ENCODE data around the gene SFXN2.
A peak's percentile ranks its signal among the peaks of the same experiment; 100 is the strongest.

Gene SFXN2

GRCh38 chr10:102752266-102752930, 38.0 kb downstream of the SFXN2 start:
- peaks cover 27% of the 10 kb centered on the region for H3K79me2 ChIP-seq (ENCODE audit: insufficient read depth, low read length)
- H2AFZ ChIP-seq (ENCODE audit: low read length) = no peak overlapping the region
- TF ChIP-seq CTCF (conservative IDR thresholded peaks at IDR 0.05; ENCODE audit: low read length) (no peak), EZH2phosphoT487 (IDR thresholded peaks at IDR 0.05; ENCODE audit: borderline replicate concordance) (no peak)
- H3K27me3 ChIP-seq (ENCODE audit: insufficient read depth, low read length, poor library complexity, severe bottlenecking) = no peaks in the 10 kb centered on the region
- no peaks in the 10 kb centered on the region for H3K9me2 ChIP-seq (replicated peaks; ENCODE audit: low read depth, low read length)
- H3F3A ChIP-seq (ENCODE audit: low read depth) = no peaks in the 10 kb centered on the region
- no peak overlapping the region for H3K4me3 ChIP-seq (ENCODE audit: low read length, poor library complexity, severe bottlenecking)
- H3K9ac ChIP-seq (ENCODE audit: low read depth, low read length, poor library complexity, severe bottlenecking) = no peak overlapping the region
- H3K9me3 ChIP-seq (ENCODE audit: insufficient read depth, low read depth, low read length) = no peaks in the 10 kb centered on the region
- no peak overlapping the region for H3K4me2 ChIP-seq (ENCODE audit: low read depth, low read length, poor library complexity, severe bottlenecking)
- peaks cover 3% of the 10 kb centered on the region for H3K4me1 ChIP-seq (ENCODE audit: insufficient read depth, low read length, poor library complexity, severe bottlenecking)
- no peaks in the 10 kb centered on the region for H4K20me1 ChIP-seq (ENCODE audit: insufficient read depth, low read length, poor library complexity, severe bottlenecking)
- no peaks in the 10 kb centered on the region for H3K36me3 ChIP-seq (ENCODE audit: insufficient read depth, low read length)

DNA sequence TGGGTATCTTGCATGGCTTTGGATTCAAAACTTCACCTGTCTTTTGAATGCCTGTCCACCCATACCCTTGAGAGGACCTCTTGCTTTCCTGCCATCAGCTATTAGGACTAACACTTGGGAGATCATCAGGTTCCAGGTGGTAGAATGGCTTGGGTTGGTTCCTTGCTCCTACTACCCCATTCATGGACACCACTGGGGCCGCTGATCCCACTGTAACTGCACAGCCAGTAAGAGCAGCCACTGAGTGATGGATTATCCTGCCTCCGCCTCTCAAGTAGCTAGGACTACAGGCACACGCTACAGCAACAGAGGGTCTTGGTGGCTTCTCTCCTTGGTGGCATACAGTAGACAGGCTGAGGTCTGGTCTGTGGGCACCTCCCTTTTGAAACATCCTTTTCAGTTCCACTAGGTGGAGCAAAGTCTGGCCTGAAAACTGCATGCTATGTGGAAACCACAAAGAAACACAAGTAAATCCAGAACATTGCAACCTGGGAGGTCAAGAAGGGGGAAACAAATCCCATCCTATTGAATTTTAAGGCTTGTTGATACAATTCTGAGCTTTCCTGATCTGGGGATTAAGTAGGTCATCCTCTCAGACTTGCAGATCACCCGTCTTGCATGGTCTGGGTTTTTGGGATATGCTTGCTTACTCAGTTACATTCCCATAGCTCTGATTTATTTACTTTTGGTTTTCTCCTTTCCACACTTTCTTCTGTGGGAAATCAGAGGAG, 38.7 kb downstream of the SFXN2 start:
- TF ChIP-seq EZH2phosphoT487 (IDR thresholded peaks at IDR 0.05; ENCODE audit: borderline replicate concordance) (no peak), CTCF (conservative IDR thresholded peaks at IDR 0.05; ENCODE audit: low read length) (peak; percentile 77)
- Histone ChIP-seq H3F3A (ENCODE audit: low read depth) (no peaks in the 10 kb centered on the region), H4K20me1 (ENCODE audit: insufficient read depth, low read length, poor library complexity, severe bottlenecking) (no peaks in the 10 kb centered on the region), H3K27me3 (ENCODE audit: insufficient read depth, low read length, poor library complexity, severe bottlenecking) (no peaks in the 10 kb centered on the region), H3K4me2 (ENCODE audit: low read depth, low read length, poor library complexity, severe bottlenecking) (no peak overlapping the region), H3K36me3 (ENCODE audit: insufficient read depth, low read length) (no peaks in the 10 kb centered on the region), H3K4me3 (ENCODE audit: low read length, poor library complexity, severe bottlenecking) (no peak overlapping the region), H3K9me3 (ENCODE audit: insufficient read depth, low read depth, low read length) (no peaks in the 10 kb centered on the region), H3K4me1 (ENCODE audit: insufficient read depth, low read length, poor library complexity, severe bottlenecking) (peaks cover 3% of the 10 kb centered on the region), H2AFZ (ENCODE audit: low read length) (no peak overlapping the region), H3K9me2 (replicated peaks; ENCODE audit: low read depth, low read length) (no peaks in the 10 kb centered on the region), H3K9ac (ENCODE audit: low read depth, low read length, poor library complexity, severe bottlenecking) (peak overlapping the region; percentile 6), H3K79me2 (ENCODE audit: insufficient read depth, low read length) (peaks cover 28% of the 10 kb centered on the region)

DNA sequence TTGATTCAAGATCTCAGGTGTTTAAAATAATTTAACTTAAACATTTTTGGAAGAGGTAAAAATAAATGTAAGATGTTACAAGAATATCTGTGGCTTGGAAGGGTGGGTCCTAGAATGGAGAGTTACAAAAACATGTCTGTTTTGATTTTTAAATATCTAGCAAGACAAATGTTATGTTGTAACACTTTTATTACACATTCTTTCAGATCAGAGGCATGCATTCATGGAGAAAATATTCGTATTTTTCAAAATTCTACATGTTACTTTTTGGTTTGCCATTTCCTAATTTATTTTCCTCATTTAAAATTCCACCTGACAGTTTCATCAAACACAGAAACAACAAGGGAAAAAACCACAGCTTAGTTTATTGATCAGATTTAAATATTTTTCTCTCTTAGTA, 39.3 kb downstream of the SFXN2 start:
- Histone ChIP-seq H3K9me2 (replicated peaks; ENCODE audit: low read depth, low read length) (no peaks in the 10 kb centered on the region), H3K36me3 (ENCODE audit: insufficient read depth, low read length) (no peaks in the 10 kb centered on the region), H3K79me2 (ENCODE audit: insufficient read depth, low read length) (peaks cover 28% of the 10 kb centered on the region), H3K4me1 (ENCODE audit: insufficient read depth, low read length, poor library complexity, severe bottlenecking) (peaks cover 3% of the 10 kb centered on the region), H3K9ac (ENCODE audit: low read depth, low read length, poor library complexity, severe bottlenecking) (no peak overlapping the region), H3K9me3 (ENCODE audit: insufficient read depth, low read depth, low read length) (no peaks in the 10 kb centered on the region), H3K4me3 (ENCODE audit: low read length, poor library complexity, severe bottlenecking) (no peak overlapping the region), H3K4me2 (ENCODE audit: low read depth, low read length, poor library complexity, severe bottlenecking) (no peak overlapping the region), H3K27me3 (ENCODE audit: insufficient read depth, low read length, poor library complexity, severe bottlenecking) (no peaks in the 10 kb centered on the region), H3F3A (ENCODE audit: low read depth) (no peaks in the 10 kb centered on the region), H4K20me1 (ENCODE audit: insufficient read depth, low read length, poor library complexity, severe bottlenecking) (no peaks in the 10 kb centered on the region), H2AFZ (ENCODE audit: low read length) (no peak overlapping the region)
- TF ChIP-seq EZH2phosphoT487 (IDR thresholded peaks at IDR 0.05; ENCODE audit: borderline replicate concordance) (no peak), CTCF (conservative IDR thresholded peaks at IDR 0.05; ENCODE audit: low read length) (no peak)
